Uterus (tissue), 4 donors: ENCODE measurements around the gene VPS45. TPM values are rescaled to one million over a fixed set of nuclear protein-coding genes. Genes with fewer than 3 reads are reported as not detected.

Experiments used
- DNase-seq, 2 donors: peaks; one replicate each; pipeline ENCODE4 v3.0.0-alpha.2; 2019 to 2020
- H3K27ac ChIP-seq, 2 donors: fragments of 200-600 bp; sonication (generic); 1 replicate in 1 of 2; 2 replicates in 1 of 2; pipeline ENCODE4 v1.5.1; 2016 to 2018
- H3K27me3 ChIP-seq, 2 donors: fragments of 200-600 bp; sonication (generic); one replicate each; pipeline ENCODE4 v1.5.1; 2018 to 2019; ENCODE audit warnings: control low read depth in 1 of 2
- H3K36me3 ChIP-seq, 2 donors: fragments of 200-600 bp; sonication (generic); one replicate each; pipeline ENCODE4 v1.5.1; 2019; ENCODE audit warnings: control low read depth in 1 of 2
- H3K4me1 ChIP-seq, 2 donors: fragments of 200-600 bp; sonication (generic); one replicate each; pipeline ENCODE4 v1.5.1; 2018 to 2019; ENCODE audit warnings: control low read depth in 1 of 2
- H3K4me3 ChIP-seq, 2 donors: fragments of 200-600 bp; sonication (generic); 1 replicate in 1 of 2; 2 replicates in 1 of 2; pipeline ENCODE4 v1.5.1; 2018 to 2019; ENCODE audit warnings: mild to moderate bottlenecking in 1 of 2
- H3K9me3 ChIP-seq, 2 donors: fragments of 200-600 bp; sonication (generic); one replicate each; pipeline ENCODE4 v1.5.1; 2019; ENCODE audit warnings: control low read depth in 1 of 2
- CTCF ChIP-seq, 4 experiments: fragments of 200-600 bp in 2 of 4; fragments of 450-650 bp in 2 of 4; sonication (generic) in 2 of 4; IDR thresholded peaks; one replicate each; pipeline ENCODE4 v1.5.1; 2016 to 2019; ENCODE audit warnings: antibody characterized with exemption in 4 of 4, mild to moderate bottlenecking in 2 of 4, moderate library complexity in 1 of 4
- POLR2A ChIP-seq, 2 donors: fragments of 450-650 bp; IDR thresholded peaks; one replicate each; pipeline ENCODE4 v1.6.1; 2016; ENCODE audit warnings: antibody characterized with exemption in 2 of 2, mild to moderate bottlenecking in 1 of 2, moderate library complexity in 1 of 2
- intact Hi-C: fragments of 100-400 bp; cut with DNase I; formaldehyde crosslinking; loops from one replicate; pipeline ENCODE4 v1.15.1; 2023; ENCODE audit warnings: low total_unique reads
- total RNA-seq, 4 donors: library from RNA; depleted of rRNA in 3 of 4; stranded (reverse); fragments of >200 nt in 3 of 4; gene quantifications; one replicate each; pipeline versions ENCODE4 v1.1.0 to v1.2.4, GENCODE V29; 2014 to 2023
- donor health status: DM: yes; HTN: yes; CAD: no.

VPS45 gene
- total RNA-seq, 4 donors from 2014 or later: 28.4 to 86.3 (median 66.9) TPM

GRCh38 chr1:150160964-150161621 is 93.5 kb downstream of the VPS45 start:
- Histone ChIP-seq H3K4me3 (no peak overlapping the region), H3K27ac (peak overlapping the region; percentile 98 to 99), H3K36me3 (no peaks in the 10 kb centered on the region), H3K27me3 (no peaks in the 10 kb centered on the region), H3K4me1 (peaks cover 0 to 17% of the 10 kb centered on the region in 2 donors), H3K9me3 (no peaks in the 10 kb centered on the region)
- no peak for TF ChIP-seq CTCF (IDR thresholded peaks at IDR 0.05)
- TF ChIP-seq POLR2A (IDR thresholded peaks at IDR 0.05): no peak
- peak in 1 of 2 donors; percentile 40 for DNase-seq
- intact Hi-C loops: no loop called here

- TF ChIP-seq POLR2A (IDR thresholded peaks at IDR 0.05) (no peak), CTCF (IDR thresholded peaks at IDR 0.05) (no peak)
- H3K36me3 ChIP-seq: no peaks in the 10 kb centered on the region
- no peaks in the 10 kb centered on the region for H3K9me3 ChIP-seq
- peak overlapping the region; percentile 98 to 99 for H3K27ac ChIP-seq
- H3K4me1 ChIP-seq: peaks cover 0 to 17% of the 10 kb centered on the region in 2 donors
- H3K4me3 ChIP-seq: peak overlapping the region in 1 of 2 donors; percentile 31
- intact Hi-C loops: no loop called here
- peak; percentile 22 to 28 for DNase-seq
- H3K27me3 ChIP-seq: no peaks in the 10 kb centered on the region
Measured at GRCh38 chr1:150161747-150162581, 94.4 kb downstream of the VPS45 start.

DNA sequence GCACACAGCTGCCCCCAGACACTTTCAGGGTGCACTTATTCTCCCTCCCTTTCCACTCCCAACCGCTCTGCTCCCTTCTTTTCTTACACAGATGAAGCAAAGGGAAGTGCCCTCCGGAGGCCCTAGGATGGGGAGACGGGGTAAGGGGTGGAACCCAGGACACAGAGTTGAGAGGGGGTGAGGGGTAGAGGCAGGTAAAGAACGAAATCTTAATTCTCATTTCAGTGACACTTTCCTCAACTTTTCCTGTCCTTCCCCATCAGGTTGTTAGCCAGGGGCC is 94.9 kb downstream of the VPS45 start:
- Histone ChIP-seq H3K9me3 (no peaks in the 10 kb centered on the region), H3K27ac (peak overlapping the region; percentile 98 to 99), H3K27me3 (no peaks in the 10 kb centered on the region), H3K4me1 (peaks cover 0 to 17% of the 10 kb centered on the region in 2 donors), H3K36me3 (no peaks in the 10 kb centered on the region), H3K4me3 (peak overlapping the region; percentile 12 to 31)
- no peak for DNase-seq
- intact Hi-C loops: no loop called here
- no peak for TF ChIP-seq POLR2A (IDR thresholded peaks at IDR 0.05)
- TF ChIP-seq CTCF (IDR thresholded peaks at IDR 0.05): no peak

DNA sequence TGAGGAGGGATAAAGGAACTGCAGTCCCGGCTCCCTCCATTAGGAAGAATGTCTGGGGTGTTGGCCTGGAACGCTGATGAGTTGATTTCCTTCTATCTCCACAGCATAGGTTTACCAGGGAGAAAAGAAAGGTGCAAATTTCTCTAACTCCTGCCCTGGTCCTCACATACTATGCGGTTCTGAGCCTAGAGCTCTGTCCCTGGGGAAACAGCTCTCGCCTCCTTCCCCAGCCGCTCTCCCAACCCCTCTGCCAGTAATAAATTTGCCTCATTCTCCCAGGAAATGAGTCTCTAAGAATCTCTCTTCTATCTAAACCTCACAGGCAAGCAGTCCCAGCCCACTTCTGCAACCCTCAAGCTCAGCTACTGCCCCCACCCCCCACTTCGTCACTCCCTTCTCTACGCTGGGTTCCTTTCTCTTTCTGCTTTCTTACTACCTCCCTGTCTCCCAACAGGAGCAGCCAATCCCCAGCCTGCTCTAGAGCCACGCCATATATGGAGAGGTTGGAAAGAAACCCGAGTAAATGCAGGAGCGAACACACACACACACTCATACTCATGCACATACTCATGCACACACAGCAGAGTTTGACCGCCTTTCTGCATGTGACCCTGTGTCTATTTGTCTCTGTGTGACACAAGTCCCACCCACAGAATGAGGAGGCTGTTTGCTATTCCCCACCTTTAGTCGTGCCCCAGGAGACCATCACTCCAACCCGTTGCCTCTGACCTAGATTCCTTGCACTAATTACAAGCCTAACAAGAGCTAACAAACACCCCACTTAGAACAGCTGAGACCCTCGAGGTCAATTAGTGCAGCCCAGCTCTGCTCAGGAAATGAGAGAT is 95.5 kb downstream of the VPS45 start:
- TF ChIP-seq POLR2A (IDR thresholded peaks at IDR 0.05): peak; percentile 82 to 91
- peak in 2 of 4 experiments; percentile 2 to 26 for TF ChIP-seq CTCF (IDR thresholded peaks at IDR 0.05)
- intact Hi-C loops: no loop called here
- Histone ChIP-seq H3K4me3 (peak overlapping the region; percentile 12 to 31), H3K27ac (peak overlapping the region; percentile 98 to 99), H3K27me3 (no peaks in the 10 kb centered on the region), H3K36me3 (no peaks in the 10 kb centered on the region), H3K9me3 (no peaks in the 10 kb centered on the region), H3K4me1 (peaks cover 0 to 17% of the 10 kb centered on the region in 2 donors)
- peak; percentile 92 to 97 for DNase-seq
